Measurements from ENCODE around the gene ARID1A. TPM values are rescaled to one million over a fixed set of nuclear protein-coding genes. Genes with fewer than 3 reads are reported as not detected.

Gene ARID1A
- total and polyA plus RNA-seq, 9 of the 15 experiments (the other 6 are each of a cell fraction or from before 2014, with no cell fraction given) = 8.3 to 88.3 (median 22.5) TPM

- TF ChIP-seq ATF2 (CRISPR knock-in tag; IDR thresholded peaks at IDR 0.05) (no peak), COPS2 (conservative IDR thresholded peaks at IDR 0.05) (no peak), GATA2 (CRISPR knock-in tag; IDR thresholded peaks at IDR 0.05) (0 out of 2 replicates have a peak, but pooled peaks have one; percentile 34), ZKSCAN1 (IDR thresholded peaks at IDR 0.05; ENCODE audit: low read depth, low read length) (peak; percentile 80), KAT2B (IDR thresholded peaks at IDR 0.05; ENCODE audit: low read depth, low read length) (no peak), ZNF584 (CRISPR knock-in tag; IDR thresholded peaks at IDR 0.05; ENCODE audit: low read depth) (peak; percentile 80; the same call in 1 of the 2 replicates), KDM2B (CRISPR knock-in tag; IDR thresholded peaks at IDR 0.05) (no peak), ZNF12 (CRISPR knock-in tag; IDR thresholded peaks at IDR 0.05) (no peak), EZH2 (IDR thresholded peaks at IDR 0.05; ENCODE audit: borderline replicate concordance, low read depth, low read length) (no peak), ZC3H8 (IDR thresholded peaks at IDR 0.05) (no peak), ZBTB34 (CRISPR knock-in tag; IDR thresholded peaks at IDR 0.05) (peak; percentile 92), IRF2 (CRISPR knock-in tag; IDR thresholded peaks at IDR 0.05) (no peak), MYBL2 (IDR thresholded peaks at IDR 0.05; ENCODE audit: low read depth) (no peak), MYBL2 (CRISPR knock-in tag; IDR thresholded peaks at IDR 0.05; ENCODE audit: borderline replicate concordance) (no peak), TRIM25 (IDR thresholded peaks at IDR 0.05; ENCODE audit: borderline replicate concordance) (no peak), ZNF778 (CRISPR knock-in tag; IDR thresholded peaks at IDR 0.05) (no peak), SMAD1 (IDR thresholded peaks at IDR 0.05; ENCODE audit: low read depth, low read length, partially characterized antibody) (no peak), CBFA2T3 (IDR thresholded peaks at IDR 0.05) (peak; percentile 96), ZNF586 (CRISPR knock-in tag; conservative IDR thresholded peaks at IDR 0.05) (no peak), BCOR (IDR thresholded peaks at IDR 0.05) (peak; percentile 29; the same call in 1 of the 2 replicates)
Observed at GRCh38 chr1:26721669-26722355, 26.0 kb downstream of the ARID1A start (continued).

All from K562 (cell line).